Measurements from ENCODE around the gene ATP1B3. TPM values are rescaled to one million over a fixed set of nuclear protein-coding genes. Genes with fewer than 3 reads are reported as not detected.
A peak's percentile ranks its signal among the peaks of the same experiment; 100 is the strongest.

The ATP1B3 gene
- total and polyA plus RNA-seq, 12 donors = 21.7 to 118 (median 39.5) TPM

DNA sequence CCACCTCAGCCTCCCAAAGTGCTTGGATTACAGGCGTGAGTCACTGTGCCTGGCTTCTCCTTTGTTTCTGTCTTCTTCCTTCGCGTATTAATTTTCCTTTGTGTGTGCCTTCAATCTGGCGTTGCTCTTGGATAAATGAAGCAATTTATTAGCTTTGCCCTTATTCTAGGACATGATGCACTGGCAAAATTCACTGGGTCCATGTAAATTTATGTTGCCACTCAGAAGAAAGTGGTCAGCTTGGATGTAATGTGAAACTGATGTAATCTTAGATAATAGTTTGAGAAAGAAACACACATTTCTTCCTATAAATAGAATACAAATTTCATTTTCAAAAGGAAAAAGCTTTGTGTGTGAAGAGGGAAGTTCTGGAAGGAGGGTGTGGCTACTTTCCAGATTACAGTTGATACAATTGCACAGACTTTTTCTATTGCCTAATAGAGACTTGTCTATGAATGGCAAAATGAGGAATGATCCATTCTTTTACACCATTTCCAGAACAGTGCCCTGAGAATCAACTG, 23.3 kb upstream of the ATP1B3 start:
- Histone ChIP-seq H3K4me3 (no peak overlapping the region), H3K4me1 (peaks cover 0 to 47% (median 12%) of the 10 kb centered on the region in 9 donors), H3K36me3 (no peaks in the 10 kb centered on the region), H3K27ac (peak overlapping the region in 8 of 10 donors; percentile 37 to 77 (median 60)), H3K9me3 (no peaks in the 10 kb centered on the region), H3K27me3 (no peaks in the 10 kb centered on the region)
- WGBS, 2 donors = 56 to 63% methylated on average over 4 of the region's 4 CpGs
- ATAC-seq (peak in 4 of 8 donors; percentile 58 to 75 (median 62)), DNase-seq (peak in 1 of 2 donors; percentile 36)
- TF ChIP-seq, protein P1, sequence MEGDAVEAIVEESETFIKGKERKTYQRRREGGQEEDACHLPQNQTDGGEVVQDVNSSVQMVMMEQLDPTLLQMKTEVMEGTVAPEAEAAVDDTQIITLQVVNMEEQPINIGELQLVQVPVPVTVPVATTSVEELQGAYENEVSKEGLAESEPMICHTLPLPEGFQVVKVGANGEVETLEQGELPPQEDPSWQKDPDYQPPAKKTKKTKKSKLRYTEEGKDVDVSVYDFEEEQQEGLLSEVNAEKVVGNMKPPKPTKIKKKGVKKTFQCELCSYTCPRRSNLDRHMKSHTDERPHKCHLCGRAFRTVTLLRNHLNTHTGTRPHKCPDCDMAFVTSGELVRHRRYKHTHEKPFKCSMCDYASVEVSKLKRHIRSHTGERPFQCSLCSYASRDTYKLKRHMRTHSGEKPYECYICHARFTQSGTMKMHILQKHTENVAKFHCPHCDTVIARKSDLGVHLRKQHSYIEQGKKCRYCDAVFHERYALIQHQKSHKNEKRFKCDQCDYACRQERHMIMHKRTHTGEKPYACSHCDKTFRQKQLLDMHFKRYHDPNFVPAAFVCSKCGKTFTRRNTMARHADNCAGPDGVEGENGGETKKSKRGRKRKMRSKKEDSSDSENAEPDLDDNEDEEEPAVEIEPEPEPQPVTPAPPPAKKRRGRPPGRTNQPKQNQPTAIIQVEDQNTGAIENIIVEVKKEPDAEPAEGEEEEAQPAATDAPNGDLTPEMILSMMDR (IDR thresholded peaks at IDR 0.05) = no peak
- intact Hi-C loops (cut with DNase I) = no loop called here

DNA sequence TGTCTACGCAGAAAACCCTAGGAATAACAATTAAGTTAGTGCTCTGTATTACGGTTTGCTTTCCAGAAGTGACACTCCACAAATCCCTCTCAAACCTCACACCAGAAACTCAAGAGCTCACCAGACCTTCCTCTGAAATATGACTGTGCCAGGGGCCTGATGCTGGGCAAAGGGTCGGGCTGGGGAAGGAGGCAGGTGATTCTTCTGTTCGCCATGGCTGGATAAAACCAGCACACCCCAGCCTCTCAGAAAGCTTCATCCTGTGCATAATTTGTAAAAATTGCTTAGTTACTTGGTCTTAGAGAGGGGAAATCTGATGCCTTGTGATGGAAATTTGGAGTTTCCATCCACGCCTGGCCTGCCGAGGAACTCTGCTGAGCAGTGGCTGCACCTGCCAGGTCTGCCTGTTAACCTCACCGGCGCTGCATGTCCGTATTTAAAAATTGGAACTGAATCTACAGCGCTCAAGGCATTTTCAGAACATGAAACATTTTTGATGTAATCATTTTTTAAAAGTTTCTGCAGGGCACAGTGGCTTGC, 22.7 kb upstream of the ATP1B3 start:
- WGBS, 2 donors = 76 to 84% methylated on average over 10 of the region's 10 CpGs
- DNase-seq = no peak
- Histone ChIP-seq H3K4me3 (no peak overlapping the region), H3K36me3 (no peaks in the 10 kb centered on the region), H3K27ac (peak overlapping the region in 8 of 10 donors; percentile 37 to 77 (median 56)), H3K4me1 (peaks cover 0 to 47% (median 12%) of the 10 kb centered on the region in 9 donors), H3K27me3 (no peaks in the 10 kb centered on the region), H3K9me3 (no peaks in the 10 kb centered on the region)
- peak in 1 of 8 donors; percentile 13 for ATAC-seq
- TF ChIP-seq, protein P1 (IDR thresholded peaks at IDR 0.05) = no peak
- intact Hi-C loops (cut with DNase I) = no loop called here

DNA sequence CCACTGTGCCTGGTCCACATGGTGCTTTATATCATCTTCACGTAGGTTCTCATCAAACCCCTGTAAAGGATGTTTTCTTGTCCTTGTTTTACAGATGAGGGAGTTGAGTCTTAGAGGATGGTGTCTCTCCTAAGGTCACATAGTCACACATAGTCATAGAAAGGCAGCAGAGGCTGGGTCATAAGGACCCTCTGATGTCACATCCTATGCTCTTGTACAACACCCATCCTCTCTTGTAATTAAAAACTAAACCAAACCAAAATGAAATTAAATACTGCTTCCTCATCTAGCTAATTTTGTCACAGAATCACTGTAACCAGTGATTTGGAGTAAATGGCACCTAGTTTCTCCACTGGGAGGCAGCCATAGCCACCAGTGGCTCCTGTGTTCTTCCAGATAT, 21.8 kb upstream of the ATP1B3 start:
- no peak for ATAC-seq
- Histone ChIP-seq H3K36me3 (no peaks in the 10 kb centered on the region), H3K4me3 (no peak overlapping the region), H3K27me3 (no peaks in the 10 kb centered on the region), H3K27ac (no peak overlapping the region), H3K4me1 (peaks cover 0 to 43% (median 14%) of the 10 kb centered on the region in 9 donors), H3K9me3 (no peaks in the 10 kb centered on the region)
- intact Hi-C loops (cut with DNase I) = no loop called here
- DNase-seq = no peak
- WGBS, 2 donors = 96 to 98% methylated on average over 1 of the region's 1 CpG
- TF ChIP-seq, protein P1 (IDR thresholded peaks at IDR 0.05) = peak in 1 of 9 donors; percentile 32

DNA sequence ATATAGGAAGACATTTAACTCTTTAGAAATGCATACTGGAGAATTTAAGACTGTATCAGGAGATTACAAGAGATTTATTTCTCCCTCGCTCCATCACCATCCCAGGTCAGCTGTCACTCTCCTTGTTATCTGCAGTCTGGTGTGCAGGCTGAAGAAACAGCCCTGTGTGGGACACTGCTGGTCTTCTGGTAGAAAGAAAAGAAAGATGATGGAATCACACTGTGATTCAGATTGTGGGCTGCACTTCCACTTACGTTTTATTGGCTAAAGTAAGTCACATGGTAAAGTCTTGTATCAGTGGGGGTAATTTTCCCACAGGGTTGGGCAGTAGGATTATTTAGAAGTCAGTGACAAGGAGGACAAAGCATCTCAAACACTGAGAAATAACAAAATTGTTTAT, 18.1 kb upstream of the ATP1B3 start:
- DNase-seq (no peak), ATAC-seq (peak in 1 of 8 donors; percentile 51)
- intact Hi-C loops (cut with DNase I) = no loop called here
- H3K9me3 ChIP-seq = no peaks in the 10 kb centered on the region
- no peaks in the 10 kb centered on the region for H3K27me3 ChIP-seq
- no peak overlapping the region for H3K4me3 ChIP-seq
- TF ChIP-seq, protein P1 (IDR thresholded peaks at IDR 0.05) = no peak
- H3K4me1 ChIP-seq = peaks cover 3 to 38% (median 28%) of the 10 kb centered on the region in 9 donors
- no peaks in the 10 kb centered on the region for H3K36me3 ChIP-seq
- WGBS, 2 donors = 71 to 80% methylated on average over 2 of the region's 2 CpGs
- H3K27ac ChIP-seq = no peak overlapping the region

All from heart right ventricle (tissue), 16 donors.